Heart left ventricle (tissue), 13 donors: ENCODE measurements around the gene MID1.

Experiments used
- CTCF ChIP-seq, 12 donors: fragments of 200-600 bp; sonication (generic) in 4 of 12; IDR thresholded peaks; one replicate each; pipeline versions ENCODE4 v1.5.0 to v1.8.0; 2018 to 2022; ENCODE audit warnings: antibody characterized with exemption in 12 of 12, mild to moderate bottlenecking in 5 of 12
- POLR2A ChIP-seq, 2 donors: fragments of 450-650 bp; IDR thresholded peaks; one replicate each; pipeline ENCODE4 v1.6.1; 2017; ENCODE audit warnings: antibody characterized with exemption in 2 of 2, mild to moderate bottlenecking in 2 of 2, moderate library complexity in 2 of 2
- donor health status: ischemic (EF 13 %, LVEDD 7.1; RV severe dilation, severe dysfunction).
- donor health status: DM: no; HTN: yes; CAD: no.
- donor health status: DM: no; HTN: no; CAD: no.
- donor health status: ischemic (EF 25% LVEDD 6.9; RV normal size, moderate dysfunction).
- donor health status: ischemic (EF 25% LVEDD 5.7; RV mildly dilated, moderate dysfunction).
- donor health status: ischemic (EF 35%, LVEDD 5.7; RV mildly dilated, moderate dysfunction).
- donor health status: nonischemic (EF 11% LVEDD 7.7; RV severe dilation, severe dysfunction).
- donor health status: DM: yes; HTN: yes; CAD: no.
- donor health status: PGD.
- donor health status: ischemic (EF 29% LVEDD 5.4; RV normal size, mild dysfunction).
- donor health status: nonischemic (EF 23%, LVEDD 6.1; RV moderate dilation, normal function).

- no peak for TF ChIP-seq POLR2A (IDR thresholded peaks at IDR 0.05)
- TF ChIP-seq CTCF (IDR thresholded peaks at IDR 0.05) = no peak
Observed at GRCh38 chrX:10516781-10517322, 103.5 kb downstream of the MID1 start.
